Measurements from ENCODE around the gene KIF19.

GRCh38 chr17:74380086-74380958 is 54.3 kb downstream of the KIF19 start:
- no peak for TF ChIP-seq ZNF8 (CRISPR knock-in tag; IDR thresholded peaks at IDR 0.05)
- TF ChIP-seq ESRRG (CRISPR knock-in tag; IDR thresholded peaks at IDR 0.05): no peak
- TF ChIP-seq ZNF565 (CRISPR knock-in tag; conservative IDR thresholded peaks at IDR 0.05; ENCODE audit: low read depth): no peak
- no peak for TF ChIP-seq ARNTL (CRISPR knock-in tag; IDR thresholded peaks at IDR 0.05; ENCODE audit: borderline replicate concordance, low read depth)
- no peak for TF ChIP-seq ZFP3 (CRISPR knock-in tag; IDR thresholded peaks at IDR 0.05)
- no peak for TF ChIP-seq CSDC2 (CRISPR knock-in tag; IDR thresholded peaks at IDR 0.05)
- no peak for TF ChIP-seq TCF4 (CRISPR knock-in tag; IDR thresholded peaks at IDR 0.05; ENCODE audit: borderline replicate concordance)
- no peak for TF ChIP-seq ISL1 (CRISPR knock-in tag; IDR thresholded peaks at IDR 0.05)
- TF ChIP-seq GLIS3 (CRISPR knock-in tag; IDR thresholded peaks at IDR 0.05): no peak
- TF ChIP-seq BACH2 (CRISPR knock-in tag; IDR thresholded peaks at IDR 0.05; ENCODE audit: borderline replicate concordance): no peak
- TF ChIP-seq PATZ1 (CRISPR knock-in tag; IDR thresholded peaks at IDR 0.05; ENCODE audit: borderline replicate concordance): no peak
- TF ChIP-seq OSR1 (CRISPR knock-in tag; IDR thresholded peaks at IDR 0.05): no peak
- no peak for TF ChIP-seq TSHZ2 (CRISPR knock-in tag; IDR thresholded peaks at IDR 0.05)
